ENCODE data around the gene VWA3A. TPM values are rescaled to one million over a fixed set of nuclear protein-coding genes. Genes with fewer than 3 reads are reported as not detected.
"Not testable (repeated sequence)": the region's sequence is repeated elsewhere in the genome, so short reads cannot be mapped to it uniquely, and the experiment has no call there.

Gene VWA3A
- total and polyA plus RNA-seq, 2 donors: 0.05 to 0.11 TPM

DNA sequence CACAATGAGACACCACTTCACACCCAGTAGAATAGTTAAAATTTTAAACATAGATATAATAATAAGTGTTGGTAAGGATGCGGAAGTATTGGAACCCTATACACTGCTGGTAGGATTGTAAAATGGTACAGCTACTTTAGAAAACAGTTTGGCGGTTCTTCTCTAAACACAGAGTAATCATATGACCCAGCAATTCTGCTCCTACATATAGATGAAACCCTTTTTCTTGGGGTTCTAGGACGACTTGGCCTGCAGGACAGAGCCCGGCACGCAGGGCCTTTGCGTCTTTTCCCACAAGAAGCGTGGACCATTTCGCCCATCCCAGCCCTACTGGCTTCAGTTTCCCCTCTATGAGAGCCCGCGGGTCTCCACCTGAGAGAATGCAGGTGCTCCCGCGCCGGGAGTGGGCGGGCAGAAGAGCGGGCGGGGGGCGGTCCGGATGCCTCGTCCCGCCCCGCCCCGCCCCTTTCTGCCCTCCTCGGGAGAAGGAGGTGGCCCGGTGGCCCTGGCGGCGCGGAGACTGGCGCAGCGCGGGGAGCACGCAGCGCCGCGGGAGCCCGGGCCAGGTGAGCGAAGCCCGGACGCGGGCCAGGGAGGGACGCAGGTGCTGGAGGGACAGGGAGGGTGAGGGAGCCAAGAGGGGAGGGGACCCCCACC lies 69.8 kb downstream of the VWA3A start, which contains the start of gene SDR42E2:
Gene SDR42E2 (plus strand): TSS at position 508 of the 657 bp plus-strand sequence. CDS start 3,077 bp downstream, outside the sequence.
- H3K4me1 ChIP-seq (ENCODE audit: insufficient read depth): no peaks in the 10 kb centered on the region
- H3K36me3 ChIP-seq (ENCODE audit: insufficient read depth): no peaks in the 10 kb centered on the region
- H3K27ac ChIP-seq (ENCODE audit: low read depth): no peak within 1 kb of the TSS
- peak within 1 kb of the TSS; percentile 5 for H3K4me3 ChIP-seq (ENCODE audit: low read depth, low read length)
- 6% methylated on average over 40 of the region's 40 CpGs for WGBS
- DNase-seq (ENCODE audit: extremely low spot score): no peak

DNA sequence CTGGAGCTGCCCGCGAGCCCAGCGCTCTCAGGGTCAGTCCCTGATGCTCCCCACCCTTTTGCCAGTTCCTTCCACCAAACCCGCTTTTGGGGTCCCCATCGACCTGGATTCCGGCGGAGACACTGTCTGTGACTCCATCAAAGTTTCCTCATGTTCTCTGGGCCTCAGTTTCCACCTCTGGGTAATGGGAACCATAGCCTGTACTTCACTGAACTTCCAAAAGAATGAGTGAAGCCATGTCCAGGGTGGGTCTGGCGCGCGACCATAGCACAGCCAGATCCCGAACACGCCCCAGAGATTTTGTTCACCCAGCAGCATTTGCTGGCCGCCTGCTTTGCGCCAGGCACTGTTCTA lies 70.3 kb downstream of the VWA3A start:
- Histone ChIP-seq H3K4me3 (ENCODE audit: low read depth, low read length) (no peak overlapping the region), H3K27ac (ENCODE audit: low read depth) (no peak overlapping the region), H3K36me3 (ENCODE audit: insufficient read depth) (no peaks in the 10 kb centered on the region), H3K4me1 (ENCODE audit: insufficient read depth) (no peaks in the 10 kb centered on the region)
- DNase-seq (ENCODE audit: extremely low spot score): no peak
- WGBS: 35% methylated on average over 14 of the region's 14 CpGs

DNA sequence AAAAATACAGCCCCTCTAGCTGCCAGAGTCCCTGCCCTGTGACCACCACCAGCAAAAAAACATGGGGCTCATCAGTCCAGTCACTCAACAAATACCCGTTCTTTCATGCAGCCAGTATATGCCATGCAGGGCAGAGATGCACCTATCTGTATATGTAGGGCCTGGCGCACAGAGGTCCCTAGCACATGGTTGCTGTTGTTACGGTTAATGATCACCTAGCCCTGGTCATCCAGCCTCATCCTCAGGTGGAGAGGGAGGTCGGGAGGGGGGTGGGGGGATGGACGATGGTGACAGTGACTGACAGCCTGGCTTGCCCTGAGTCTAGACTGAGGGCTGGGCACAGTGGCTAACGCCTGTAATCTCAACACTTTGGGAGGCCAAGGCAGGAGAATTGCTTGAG lies 71.5 kb downstream of the VWA3A start:
- Histone ChIP-seq H3K36me3 (ENCODE audit: insufficient read depth) (no peaks in the 10 kb centered on the region), H3K27ac (ENCODE audit: low read depth) (no peak overlapping the region), H3K4me3 (ENCODE audit: low read depth, low read length) (no peak overlapping the region), H3K4me1 (ENCODE audit: insufficient read depth) (no peaks in the 10 kb centered on the region)
- no peak for DNase-seq (ENCODE audit: extremely low spot score)
- 83% methylated on average over 6 of the region's 6 CpGs for WGBS

DNA sequence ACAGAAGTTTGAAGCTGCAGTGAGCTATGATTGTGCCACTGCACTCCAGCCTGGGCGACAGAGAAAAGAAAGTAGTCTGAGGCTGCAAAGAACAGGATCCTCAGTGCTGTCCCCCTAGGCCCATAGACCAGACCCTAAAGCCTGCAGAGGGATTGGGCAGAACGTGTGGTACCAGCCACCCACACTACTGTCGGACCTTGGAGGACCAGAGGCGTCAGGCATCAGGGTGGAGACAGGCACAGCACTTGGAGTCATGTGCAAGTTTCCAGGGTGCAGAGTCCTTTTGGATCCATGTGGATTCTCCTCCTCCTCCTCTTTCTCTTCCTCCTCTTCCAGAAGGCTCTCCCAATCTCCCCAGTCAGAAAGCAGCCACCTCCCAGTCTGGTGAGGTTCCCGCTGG lies 72.1 kb downstream of the VWA3A start:
- Histone ChIP-seq H3K27ac (ENCODE audit: low read depth) (no peak overlapping the region), H3K4me1 (ENCODE audit: insufficient read depth) (no peaks in the 10 kb centered on the region), H3K4me3 (ENCODE audit: low read depth, low read length) (no peak overlapping the region), H3K36me3 (ENCODE audit: insufficient read depth) (no peaks in the 10 kb centered on the region)
- DNase-seq (ENCODE audit: extremely low spot score): no peak
- 86% methylated on average over 5 of the region's 5 CpGs for WGBS

DNA sequence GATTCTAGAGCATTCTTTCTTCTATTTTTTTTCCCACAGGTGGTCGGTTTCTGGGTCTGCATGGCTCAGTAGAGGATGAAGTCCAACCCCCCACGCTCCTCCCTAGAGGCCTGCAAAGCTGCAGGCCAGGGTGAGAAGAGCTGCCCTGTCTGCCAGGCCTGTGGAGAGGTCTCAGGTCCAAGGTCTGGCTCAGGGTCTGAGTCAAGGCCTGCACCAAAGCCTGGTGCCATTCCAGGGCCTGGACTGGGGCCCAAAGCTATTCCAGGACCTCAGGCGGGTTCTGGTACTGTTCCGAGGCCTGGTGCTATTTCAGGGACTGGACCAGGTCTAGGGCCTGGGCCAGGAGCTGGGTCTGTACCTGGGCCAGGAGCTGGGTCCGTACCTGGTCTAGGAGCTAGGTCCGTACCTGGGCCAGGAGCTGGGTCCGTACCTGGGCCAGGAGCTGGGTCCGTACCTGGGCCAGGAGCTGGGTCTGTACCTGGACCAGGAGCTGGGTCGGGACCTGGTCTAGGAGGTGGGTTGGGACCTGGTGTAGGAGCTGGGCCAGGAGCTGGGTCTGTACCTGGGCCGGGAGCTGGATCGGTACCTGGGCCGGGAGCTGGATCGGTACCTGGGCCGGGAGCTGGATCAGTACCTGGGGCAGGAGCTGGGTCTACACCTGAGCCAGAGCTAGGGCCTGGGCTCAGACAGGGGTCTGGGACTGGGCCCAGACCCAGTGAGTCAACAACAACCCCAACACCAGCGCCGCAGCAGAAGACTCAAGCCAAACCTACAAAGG lies 73.4 kb downstream of the VWA3A start:
- Histone ChIP-seq H3K36me3 (ENCODE audit: insufficient read depth) (no peaks in the 10 kb centered on the region), H3K4me1 (ENCODE audit: insufficient read depth) (no peaks in the 10 kb centered on the region), H3K27ac (ENCODE audit: low read depth) (no peak overlapping the region), H3K4me3 (ENCODE audit: low read depth, low read length) (no peak overlapping the region)
- WGBS: 93% methylated on average over 16 of the region's 16 CpGs
- DNase-seq (ENCODE audit: extremely low spot score): no peak

DNA sequence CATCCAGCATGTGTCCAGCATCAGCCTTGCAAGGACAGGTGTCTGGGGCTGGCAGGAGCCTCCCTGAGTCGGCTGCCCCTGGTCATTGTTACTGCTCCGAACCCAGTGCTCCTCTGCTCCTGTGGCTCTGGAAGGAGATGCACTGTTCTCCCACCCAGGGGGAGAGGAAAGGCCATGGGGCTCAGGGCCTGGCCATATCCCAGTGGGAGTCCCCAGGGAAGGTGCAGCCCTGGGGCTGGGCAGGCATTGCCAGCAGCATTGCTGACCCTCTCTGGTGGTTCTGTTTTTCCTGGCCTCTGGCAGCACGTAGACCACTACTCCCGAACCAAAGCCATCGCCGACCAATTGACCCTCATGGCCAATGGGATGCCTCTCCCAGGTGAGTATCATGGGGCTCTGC lies 79.6 kb downstream of the VWA3A start:
- H3K4me1 ChIP-seq (ENCODE audit: insufficient read depth): no peaks in the 10 kb centered on the region
- H3K27ac ChIP-seq (ENCODE audit: low read depth): no peak overlapping the region
- WGBS: 92% methylated on average over 6 of the region's 6 CpGs
- H3K4me3 ChIP-seq (ENCODE audit: low read depth, low read length): no peak overlapping the region
- H3K36me3 ChIP-seq (ENCODE audit: insufficient read depth): no peaks in the 10 kb centered on the region
- DNase-seq (ENCODE audit: extremely low spot score): no peak

DNA sequence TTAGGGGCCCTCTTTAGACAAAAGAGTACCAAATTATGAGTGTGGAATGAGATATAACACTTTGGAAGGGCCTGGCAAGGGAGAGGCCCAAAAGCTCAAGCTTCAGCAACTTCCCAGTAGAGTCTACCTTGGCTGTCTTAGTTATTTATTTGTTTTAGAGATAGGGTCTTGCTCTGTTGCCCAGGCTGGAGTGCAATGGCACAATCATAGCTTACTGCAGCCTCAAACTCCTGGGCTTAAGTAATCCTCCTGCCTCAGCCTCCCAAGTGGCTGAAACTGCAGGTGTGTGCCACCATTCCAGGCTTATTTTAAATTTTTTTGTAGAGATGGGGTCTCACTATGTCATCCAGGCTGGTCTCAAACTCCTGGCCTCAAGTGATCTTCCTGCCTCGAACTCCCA lies 80.3 kb downstream of the VWA3A start:
- not testable (repeated sequence) for H3K4me1 ChIP-seq (ENCODE audit: insufficient read depth); H3K36me3 ChIP-seq (ENCODE audit: insufficient read depth); H3K4me3 ChIP-seq (ENCODE audit: low read depth, low read length); DNase-seq (ENCODE audit: extremely low spot score); H3K27ac ChIP-seq (ENCODE audit: low read depth)
- WGBS: 93% methylated on average over 1 of the region's 1 CpG

DNA sequence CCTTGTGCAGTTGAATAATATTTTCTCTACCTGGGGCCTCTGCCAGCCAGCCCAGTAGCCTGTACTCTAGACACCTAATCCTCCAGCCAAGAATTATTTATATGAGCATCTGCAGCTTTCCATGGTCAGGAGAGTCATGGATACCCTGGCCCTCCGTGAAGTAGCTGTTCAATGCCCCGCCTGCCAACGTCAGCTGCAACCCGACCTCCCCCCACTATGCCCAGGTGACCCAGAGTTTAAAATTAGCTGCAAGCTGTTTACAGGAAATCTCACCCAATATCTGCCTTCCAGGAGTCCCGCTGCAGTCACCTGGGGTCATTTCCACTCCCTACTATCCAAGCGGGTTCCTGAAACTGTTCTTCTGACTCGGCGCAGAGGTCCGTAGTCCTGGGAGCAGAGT lies 82.3 kb downstream of the VWA3A start:
- WGBS: 62% methylated on average over 9 of the region's 9 CpGs
- no peak overlapping the region for H3K27ac ChIP-seq (ENCODE audit: low read depth)

GRCh38 chr16:22177968-22178930 lies 85.9 kb downstream of the VWA3A start:
- Histone ChIP-seq H3K36me3 (ENCODE audit: insufficient read depth) (no peaks in the 10 kb centered on the region), H3K4me1 (ENCODE audit: insufficient read depth) (no peaks in the 10 kb centered on the region), H3K4me3 (ENCODE audit: low read depth, low read length) (no peak overlapping the region), H3K27ac (ENCODE audit: low read depth) (no peak overlapping the region)
- no peak for DNase-seq (ENCODE audit: extremely low spot score)
- 76% methylated on average over 18 of the region's 18 CpGs for WGBS

More for the DNA sequence above, 82.3 kb downstream of the VWA3A start:
- no peak overlapping the region for H3K4me3 ChIP-seq (ENCODE audit: low read depth, low read length)
- H3K36me3 ChIP-seq (ENCODE audit: insufficient read depth): no peaks in the 10 kb centered on the region
- no peak for DNase-seq (ENCODE audit: extremely low spot score)
- H3K4me1 ChIP-seq (ENCODE audit: insufficient read depth): no peaks in the 10 kb centered on the region

DNA sequence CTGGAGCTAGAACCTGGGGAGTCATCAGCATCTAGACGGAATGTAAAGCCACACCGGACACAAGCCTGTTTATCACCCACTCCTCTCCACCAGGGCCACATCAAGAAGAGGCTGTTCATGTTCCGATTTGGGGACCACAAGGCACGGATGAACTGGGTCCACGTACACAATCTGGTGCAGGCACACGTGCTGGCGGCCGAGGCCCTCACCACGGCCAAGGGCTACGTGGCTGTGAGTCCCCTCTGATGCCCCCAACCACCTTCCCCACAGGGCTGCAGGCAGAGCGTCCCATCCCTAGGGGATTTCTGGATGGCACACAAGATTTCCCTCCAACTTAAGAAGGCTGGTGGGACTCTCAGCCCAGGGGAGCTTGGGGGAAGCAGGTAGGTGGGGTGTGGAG lies 89.1 kb downstream of the VWA3A start:
- Histone ChIP-seq H3K27ac (ENCODE audit: low read depth) (no peak overlapping the region), H3K4me3 (ENCODE audit: low read depth, low read length) (no peak overlapping the region), H3K36me3 (ENCODE audit: insufficient read depth) (no peaks in the 10 kb centered on the region), H3K4me1 (ENCODE audit: insufficient read depth) (no peaks in the 10 kb centered on the region)
- DNase-seq (ENCODE audit: extremely low spot score): no peak
- WGBS: 88% methylated on average over 11 of the region's 11 CpGs

DNA sequence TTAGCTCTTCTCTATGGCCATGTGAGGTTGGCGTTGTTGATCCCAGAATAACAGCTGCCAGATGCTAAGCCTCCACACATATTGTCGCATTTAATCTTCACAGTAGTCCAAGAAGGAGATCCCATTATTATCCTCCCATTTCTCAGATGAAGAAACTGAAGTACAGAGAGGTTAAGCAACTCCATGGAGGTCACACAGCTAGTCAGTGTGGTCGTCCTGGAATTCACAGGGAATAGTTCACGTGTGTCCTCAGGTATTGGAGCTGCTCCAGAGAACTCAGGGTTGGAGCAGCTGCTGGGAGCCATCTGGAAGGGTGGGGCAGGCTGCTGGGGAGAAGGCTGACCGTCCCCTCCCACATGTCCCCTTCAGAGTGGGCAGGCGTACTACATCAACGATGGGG lies 89.5 kb downstream of the VWA3A start:
- WGBS: 81% methylated on average over 7 of the region's 7 CpGs
- no peak for DNase-seq (ENCODE audit: extremely low spot score)
- H3K27ac ChIP-seq (ENCODE audit: low read depth): no peak overlapping the region
- no peaks in the 10 kb centered on the region for H3K36me3 ChIP-seq (ENCODE audit: insufficient read depth)
- no peaks in the 10 kb centered on the region for H3K4me1 ChIP-seq (ENCODE audit: insufficient read depth)
- no peak overlapping the region for H3K4me3 ChIP-seq (ENCODE audit: low read depth, low read length)

GRCh38 chr16:22183335-22183734 lies 91.0 kb downstream of the VWA3A start:
- H3K36me3 ChIP-seq (ENCODE audit: insufficient read depth): no peaks in the 10 kb centered on the region
- no peak overlapping the region for H3K4me3 ChIP-seq (ENCODE audit: low read depth, low read length)
- H3K4me1 ChIP-seq (ENCODE audit: insufficient read depth): peaks cover 1% of the 10 kb centered on the region
- no peak for DNase-seq (ENCODE audit: extremely low spot score)
- H3K27ac ChIP-seq (ENCODE audit: low read depth): no peak overlapping the region
- WGBS: 88% methylated on average over 5 of the region's 5 CpGs

GRCh38 chr16:22183901-22184614 lies 91.7 kb downstream of the VWA3A start:
- Histone ChIP-seq H3K4me3 (ENCODE audit: low read depth, low read length) (no peak overlapping the region), H3K27ac (ENCODE audit: low read depth) (no peak overlapping the region), H3K36me3 (ENCODE audit: insufficient read depth) (no peaks in the 10 kb centered on the region), H3K4me1 (ENCODE audit: insufficient read depth) (peaks cover 1% of the 10 kb centered on the region)
- WGBS: 84% methylated on average over 11 of the region's 11 CpGs
- DNase-seq (ENCODE audit: extremely low spot score): no peak
